HG03469 (cell line): ENCODE data around the gene PSMD13.

Source experiments
- ATAC-seq: cut with Tn5 transposase; IDR thresholded peaks from one replicate; pipeline ENCODE4 v1.9.1; 2021; ENCODE audit warnings: mild to moderate bottlenecking, moderate library complexity, moderate number of reproducible peaks; ENCODE audit not compliant: unreplicated experiment

The PSMD13 gene

DNA sequence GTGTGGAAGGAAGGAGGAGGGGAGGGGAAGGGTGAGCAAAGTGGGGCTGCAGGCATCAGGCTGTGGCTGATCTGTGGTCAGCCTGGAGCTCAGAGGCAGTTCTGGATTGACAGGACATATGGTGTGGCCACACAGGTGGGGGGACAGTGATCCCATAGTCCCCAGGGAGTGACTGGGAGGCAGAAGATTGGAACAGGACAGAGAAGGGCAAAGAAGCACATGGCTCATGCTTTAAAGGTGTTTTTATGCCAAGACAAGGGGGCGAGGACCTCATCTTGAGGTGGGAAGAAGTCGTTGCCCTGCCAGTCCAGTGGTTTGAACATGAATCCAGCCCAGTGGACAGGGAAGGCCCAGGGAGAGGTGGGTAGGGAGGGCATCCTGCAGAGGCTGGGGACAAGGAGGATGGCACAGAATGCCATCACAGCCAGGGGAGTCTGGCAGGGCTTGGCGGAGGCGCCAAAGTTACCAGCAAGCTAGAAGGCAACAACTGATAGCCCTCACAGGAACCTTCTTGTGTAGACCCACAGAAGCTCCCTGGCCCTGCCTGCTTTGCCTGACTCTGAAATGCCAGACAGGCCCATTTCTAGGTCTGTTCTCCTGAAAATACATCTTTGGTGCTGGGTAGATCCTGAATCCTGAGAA, 32.7 kb upstream of the PSMD13 start:
- ATAC-seq: no peak

DNA sequence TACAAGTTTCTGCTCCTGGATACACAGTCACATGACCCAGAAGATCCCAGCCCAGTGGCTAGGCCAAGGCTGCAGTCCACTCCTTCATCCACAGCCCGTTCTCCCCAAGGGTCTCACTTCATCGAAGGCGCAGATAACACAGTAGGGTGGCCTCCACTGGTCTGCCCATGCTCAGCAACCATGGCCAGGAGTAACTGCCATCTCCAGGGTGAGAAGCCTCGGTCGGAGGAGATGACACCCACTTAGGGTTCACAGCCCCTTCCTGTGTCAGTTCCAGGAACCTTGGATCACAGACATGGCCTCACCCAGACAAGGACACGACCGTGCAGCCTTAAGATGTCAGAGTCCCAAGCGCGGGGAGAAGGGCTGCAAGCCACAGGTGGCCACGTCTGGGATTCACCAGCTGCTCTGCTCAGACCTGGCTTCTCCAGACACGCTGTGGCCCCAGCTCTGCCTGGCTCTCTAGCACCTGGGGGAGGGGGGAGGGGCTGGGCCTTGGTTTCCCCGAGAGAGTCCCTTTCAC, 32.1 kb upstream of the PSMD13 start:
- no peak for ATAC-seq

DNA sequence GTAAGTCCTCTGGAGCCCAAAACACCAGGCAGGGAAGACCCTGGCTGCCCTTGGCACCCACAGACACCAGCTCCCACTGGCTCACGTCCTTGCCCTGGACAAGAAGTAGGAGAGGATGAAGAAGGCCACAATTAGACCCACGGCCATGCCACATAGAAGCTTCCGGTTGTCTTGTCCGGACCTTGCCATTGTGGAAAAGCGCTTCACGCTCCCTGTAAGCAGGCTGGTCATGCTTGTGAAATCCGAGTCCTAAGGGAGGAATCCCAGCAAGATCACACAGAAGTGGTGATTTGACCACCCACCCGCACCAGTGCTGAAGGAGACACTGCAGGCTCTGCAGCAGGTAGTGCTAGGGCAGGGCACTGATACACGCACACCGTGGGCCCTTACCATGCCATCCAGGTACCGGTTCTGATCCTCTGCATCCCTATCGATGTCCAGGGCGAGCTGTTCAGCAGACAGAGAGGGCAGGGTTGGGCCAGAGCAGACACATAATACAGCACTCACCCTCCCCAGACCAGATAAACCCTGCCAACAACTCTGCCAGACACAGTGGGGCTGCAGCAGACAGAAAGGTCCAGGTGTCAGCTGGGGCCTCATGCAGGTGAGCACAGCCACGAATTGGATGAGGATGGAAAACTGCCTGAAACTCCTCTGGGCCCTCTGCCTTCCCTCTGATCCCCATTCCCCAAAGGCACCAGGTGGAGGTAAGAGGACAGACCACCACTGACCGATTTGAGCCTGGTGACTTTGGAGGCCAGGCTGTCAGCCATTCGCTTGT, 31.4 kb upstream of the PSMD13 start:
- ATAC-seq: no peak

DNA sequence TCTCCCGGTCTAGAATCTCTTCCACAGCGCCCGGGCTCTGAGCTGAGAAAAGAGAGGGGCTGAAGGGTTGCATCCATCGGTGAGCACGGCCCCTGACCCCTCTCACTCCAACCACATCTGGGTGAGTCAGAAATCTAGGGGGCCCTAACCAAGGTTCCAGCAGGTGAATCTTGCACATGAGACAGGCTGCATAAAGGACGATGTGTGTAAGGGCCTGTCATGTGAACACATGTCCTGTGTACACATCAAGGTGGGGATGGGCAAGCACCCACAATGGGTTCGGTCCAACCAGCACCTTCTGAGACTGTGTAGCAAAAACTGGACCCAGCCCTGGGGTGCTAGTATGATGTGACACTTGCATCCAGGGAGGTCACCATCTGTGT, 30.8 kb upstream of the PSMD13 start:
- no peak for ATAC-seq

DNA sequence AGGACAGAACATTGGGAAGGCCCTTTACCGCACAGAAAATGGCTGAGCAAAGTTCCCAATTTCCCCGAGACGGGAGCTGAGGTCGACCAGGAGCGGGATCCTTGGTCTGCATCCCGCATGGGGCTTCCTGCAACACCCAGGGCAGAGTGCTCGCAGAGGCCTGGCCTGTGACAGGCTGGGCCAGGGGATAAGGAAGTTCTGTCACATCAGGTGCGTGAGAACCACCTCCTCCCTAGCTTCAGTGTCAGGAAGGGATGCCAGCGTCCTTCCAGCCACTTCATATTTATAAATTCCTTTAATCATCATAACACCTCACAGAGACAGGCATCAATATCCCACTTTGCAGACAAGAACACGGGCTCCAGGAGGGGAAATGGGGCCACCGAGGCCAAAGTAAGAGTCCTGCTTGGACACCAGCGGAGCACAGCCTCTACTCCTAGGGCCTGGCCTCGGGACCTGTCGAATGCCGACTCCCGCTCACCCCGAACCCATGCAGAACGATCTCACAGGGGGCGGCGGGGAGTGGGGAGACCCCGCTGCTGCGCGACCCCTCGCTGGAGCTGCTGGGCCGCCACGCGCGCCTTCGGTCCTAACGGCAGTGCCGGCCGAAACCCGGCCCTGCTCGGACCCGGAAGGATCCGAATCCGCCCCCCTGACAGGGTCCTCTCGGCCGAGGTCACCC, 30.1 kb upstream of the PSMD13 start:
- no peak for ATAC-seq

DNA sequence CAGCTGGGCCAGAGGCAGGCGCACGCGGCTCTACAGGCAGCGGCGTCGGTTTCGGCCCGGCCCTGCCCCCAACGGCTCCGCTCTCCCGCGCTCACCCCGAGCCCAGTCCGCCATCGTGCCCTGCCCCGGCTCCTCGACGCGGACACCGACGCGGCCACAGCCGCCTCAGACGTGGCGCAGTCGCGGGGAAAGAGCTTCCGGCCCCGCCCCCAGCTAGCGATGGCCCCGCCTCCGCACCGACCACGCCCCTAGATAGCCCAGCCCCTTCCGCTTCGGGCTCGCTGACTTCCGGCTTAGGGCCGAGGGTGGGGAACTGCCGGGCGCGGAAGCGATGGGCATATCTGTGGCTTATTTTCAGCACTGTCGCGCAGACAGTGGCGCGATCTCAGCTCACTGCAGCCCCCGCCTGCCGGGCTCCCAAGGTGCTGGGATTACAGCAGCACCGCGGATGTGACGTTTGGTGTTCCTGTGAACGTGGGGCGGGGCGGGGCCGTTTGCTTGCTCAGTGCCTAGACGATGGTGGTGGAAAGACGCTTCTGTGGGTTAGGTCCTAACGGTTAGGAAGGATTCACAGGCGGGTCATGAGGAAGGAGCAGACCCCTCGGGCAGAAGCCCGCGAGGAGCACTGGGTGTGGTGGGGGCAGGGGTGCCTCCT, 29.4 kb upstream of the PSMD13 start, which contains the start of the genes BET1L and RIC8A:
Gene BET1L (minus strand): TSS at position 192 of the 655 bp plus-strand sequence. CDS start 78 bp downstream, at position 114.
Gene RIC8A (plus strand): TSS at position 501 of the 655 bp plus-strand sequence. CDS start 1,147 bp downstream, outside the sequence.
- ATAC-seq: peak; percentile 55

DNA sequence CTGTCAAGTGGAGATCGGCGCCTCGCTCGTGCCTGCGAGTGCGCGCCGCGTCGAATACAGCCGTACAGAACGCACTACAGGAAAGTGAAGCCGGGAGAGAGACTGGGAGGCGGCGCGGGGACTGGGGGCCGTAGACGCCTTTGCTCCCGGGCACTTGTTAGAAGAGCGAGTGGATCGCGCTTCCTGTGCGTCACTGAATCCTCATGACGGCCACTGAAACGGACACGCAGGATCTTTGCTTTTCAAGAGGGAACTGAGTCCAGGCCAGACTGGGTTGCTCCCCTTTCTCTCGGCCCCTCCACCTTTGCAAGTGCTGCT, 29.0 kb upstream of the PSMD13 start:
- no peak for ATAC-seq

DNA sequence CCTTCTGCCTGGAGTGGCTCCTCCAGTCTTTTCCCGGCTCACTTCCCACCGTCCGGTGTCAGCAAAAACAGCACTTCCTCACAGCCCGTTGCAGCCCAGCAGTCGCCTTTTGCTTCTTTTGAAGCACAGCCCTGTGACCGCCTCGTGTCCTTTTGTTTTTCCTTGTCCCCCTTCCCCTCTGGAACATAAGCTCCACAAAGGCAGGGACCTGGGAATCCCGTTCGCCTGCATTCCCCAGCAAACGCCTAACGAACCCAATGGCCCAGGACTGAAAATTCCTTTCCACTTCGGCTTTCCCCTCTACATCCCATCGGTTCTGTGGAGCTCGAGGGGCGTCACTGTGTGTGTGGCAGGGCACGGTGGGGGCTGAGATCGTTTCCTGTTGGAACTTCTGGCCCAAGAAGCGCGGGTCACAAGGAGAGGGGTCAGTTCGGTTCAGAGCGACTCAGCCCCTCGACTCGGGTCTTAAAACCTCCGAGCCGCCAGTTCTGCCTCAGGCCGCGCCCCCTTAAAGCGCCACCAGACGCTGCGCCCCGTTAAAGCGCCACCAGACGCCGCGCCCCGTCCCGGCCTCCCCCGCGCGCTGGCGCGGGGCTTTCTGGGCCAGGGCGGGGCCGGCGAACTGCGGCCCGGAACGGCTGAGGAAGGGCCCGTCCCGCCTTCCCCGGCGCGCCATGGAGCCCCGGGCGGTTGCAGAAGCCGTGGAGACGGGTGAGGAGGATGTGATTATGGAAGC, 28.4 kb upstream of the PSMD13 start:
- no peak for ATAC-seq

DNA sequence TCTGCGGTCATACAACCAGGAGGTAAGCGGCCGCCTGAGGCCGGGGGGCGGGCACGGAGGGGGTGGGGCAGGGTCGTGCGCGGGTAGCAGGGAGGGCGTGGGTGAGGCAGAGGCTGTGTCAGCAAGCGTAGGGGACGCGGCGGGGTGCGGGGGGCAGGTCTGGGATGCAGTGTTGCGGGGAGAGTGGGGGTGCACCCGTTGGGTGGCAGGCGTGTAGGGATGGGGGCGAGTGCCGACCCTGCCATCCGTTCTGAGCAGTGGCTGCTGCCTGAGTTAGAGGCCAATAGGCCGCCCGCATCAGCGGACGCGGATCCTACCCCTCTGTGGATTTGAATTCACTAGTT, 27.9 kb upstream of the PSMD13 start:
- no peak for ATAC-seq

DNA sequence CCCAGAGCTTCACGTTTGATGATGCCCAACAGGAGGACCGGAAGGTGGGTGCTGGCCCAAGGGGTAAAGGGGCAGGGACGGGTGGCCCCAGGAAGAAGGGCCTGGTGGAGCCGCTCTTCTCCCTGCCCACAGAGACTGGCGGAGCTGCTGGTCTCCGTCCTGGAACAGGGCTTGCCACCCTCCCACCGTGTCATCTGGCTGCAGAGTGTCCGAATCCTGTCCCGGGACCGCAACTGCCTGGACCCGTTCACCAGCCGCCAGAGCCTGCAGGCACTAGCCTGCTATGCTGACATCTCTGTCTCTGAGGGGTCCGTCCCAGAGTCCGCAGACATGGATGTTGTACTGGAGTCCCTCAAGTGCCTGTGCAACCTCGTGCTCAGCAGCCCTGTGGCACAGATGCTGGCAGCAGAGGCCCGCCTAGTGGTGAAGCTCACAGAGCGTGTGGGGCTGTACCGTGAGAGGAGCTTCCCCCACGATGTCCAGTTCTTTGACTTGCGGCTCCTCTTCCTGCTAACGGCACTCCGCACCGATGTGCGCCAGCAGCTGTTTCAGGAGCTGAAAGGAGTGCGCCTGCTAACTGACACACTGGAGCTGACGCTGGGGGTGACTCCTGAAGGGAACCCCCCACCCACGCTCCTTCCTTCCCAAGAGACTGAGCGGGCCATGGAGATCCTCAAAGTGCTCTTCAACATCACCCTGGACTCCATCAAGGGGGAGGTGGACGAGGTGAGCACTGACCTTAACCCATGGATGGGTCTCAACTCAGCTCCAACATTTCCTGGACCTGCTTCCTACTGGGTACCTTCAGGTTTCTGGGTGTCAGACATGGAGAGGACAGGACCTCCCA, 27.3 kb upstream of the PSMD13 start:
- ATAC-seq: no peak

DNA sequence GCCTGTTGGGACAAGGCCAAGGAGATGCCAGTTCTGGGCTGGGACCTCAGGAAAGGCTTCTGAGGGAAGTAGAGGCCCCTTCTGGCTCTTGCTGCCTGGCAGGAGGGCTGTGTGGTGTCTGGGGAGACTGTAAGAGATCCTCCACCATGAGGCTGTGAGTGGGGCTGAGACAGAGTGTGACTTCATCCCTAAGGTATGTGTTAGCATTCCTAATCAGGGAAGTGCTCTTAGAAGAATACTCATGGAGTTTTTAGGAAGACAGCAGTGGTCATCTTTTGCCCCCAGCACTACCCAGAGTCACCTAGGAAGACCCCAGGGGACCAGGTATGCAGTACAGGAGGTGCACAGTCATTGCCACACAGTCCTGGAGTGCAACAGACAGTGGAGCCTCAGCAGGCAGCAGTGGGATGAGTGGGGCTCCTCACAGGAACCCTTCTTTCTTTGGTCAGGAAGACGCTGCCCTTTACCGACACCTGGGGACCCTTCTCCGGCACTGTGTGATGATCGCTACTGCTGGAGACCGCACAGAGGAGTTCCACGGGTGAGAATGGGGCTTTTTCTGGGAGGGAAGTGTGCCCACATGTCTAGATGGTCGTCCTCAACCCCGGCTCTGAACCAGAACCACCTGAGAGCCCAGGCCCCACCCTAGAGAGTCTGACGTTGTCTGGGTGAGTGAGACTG, 26.5 kb upstream of the PSMD13 start:
- ATAC-seq: no peak

DNA sequence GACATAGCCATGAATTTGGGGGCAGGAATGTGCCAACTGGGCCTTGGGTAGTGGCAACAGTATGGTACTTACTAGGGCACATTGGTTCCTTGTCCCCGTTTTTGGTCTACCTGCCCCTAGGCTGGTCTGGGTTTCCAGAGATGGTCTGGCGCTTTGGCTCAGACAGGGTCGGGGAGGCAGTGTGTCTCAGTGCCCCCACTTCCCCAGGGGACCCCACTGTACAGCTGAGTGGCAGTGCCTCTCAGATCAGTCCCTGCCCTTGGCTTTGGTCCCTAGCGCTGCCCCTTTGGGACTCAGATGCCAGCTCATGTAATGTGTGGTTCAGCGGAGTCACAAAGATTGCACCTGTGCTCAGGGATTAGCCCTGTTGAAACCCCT, 26.0 kb upstream of the PSMD13 start:
- no peak for ATAC-seq

DNA sequence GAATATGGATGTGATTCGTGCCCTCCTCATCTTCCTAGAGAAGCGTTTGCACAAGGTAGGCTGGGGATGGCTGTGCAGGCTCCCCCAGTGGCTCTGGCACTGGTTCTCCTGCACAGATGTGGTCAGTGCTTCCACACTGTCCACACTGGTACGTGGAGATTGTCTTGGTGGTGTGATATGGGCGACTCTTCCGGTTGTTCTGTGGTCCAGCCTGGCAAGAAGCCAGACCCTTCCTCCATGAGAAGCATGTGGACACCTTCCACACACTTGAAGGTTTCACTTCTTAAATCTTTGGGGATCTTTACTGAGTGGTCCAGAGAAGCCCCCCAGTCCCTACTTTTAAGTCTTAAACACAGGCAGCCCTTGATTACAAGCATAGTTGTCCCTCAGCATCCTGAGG, 25.5 kb upstream of the PSMD13 start:
- no peak for ATAC-seq

DNA sequence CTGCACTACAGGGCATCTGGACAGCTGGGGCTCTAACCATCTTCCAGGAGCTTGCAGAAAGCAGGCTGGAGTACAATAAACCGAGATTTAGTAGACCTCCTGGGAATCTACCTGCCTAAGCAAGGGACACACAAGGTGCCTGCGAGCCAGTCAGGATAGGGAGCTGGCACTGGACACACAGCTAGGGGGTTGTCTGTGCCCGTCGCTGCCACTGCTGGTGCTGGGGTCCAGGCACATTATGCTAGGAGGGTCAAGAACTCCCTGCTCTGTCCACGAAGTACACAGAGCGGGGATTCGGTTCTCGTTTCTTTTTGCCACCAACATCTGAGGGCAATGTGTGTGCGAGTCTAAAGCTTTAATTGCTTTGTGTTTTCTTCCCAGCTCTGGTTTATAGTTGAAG, 25.0 kb upstream of the PSMD13 start:
- no peak for ATAC-seq

DNA sequence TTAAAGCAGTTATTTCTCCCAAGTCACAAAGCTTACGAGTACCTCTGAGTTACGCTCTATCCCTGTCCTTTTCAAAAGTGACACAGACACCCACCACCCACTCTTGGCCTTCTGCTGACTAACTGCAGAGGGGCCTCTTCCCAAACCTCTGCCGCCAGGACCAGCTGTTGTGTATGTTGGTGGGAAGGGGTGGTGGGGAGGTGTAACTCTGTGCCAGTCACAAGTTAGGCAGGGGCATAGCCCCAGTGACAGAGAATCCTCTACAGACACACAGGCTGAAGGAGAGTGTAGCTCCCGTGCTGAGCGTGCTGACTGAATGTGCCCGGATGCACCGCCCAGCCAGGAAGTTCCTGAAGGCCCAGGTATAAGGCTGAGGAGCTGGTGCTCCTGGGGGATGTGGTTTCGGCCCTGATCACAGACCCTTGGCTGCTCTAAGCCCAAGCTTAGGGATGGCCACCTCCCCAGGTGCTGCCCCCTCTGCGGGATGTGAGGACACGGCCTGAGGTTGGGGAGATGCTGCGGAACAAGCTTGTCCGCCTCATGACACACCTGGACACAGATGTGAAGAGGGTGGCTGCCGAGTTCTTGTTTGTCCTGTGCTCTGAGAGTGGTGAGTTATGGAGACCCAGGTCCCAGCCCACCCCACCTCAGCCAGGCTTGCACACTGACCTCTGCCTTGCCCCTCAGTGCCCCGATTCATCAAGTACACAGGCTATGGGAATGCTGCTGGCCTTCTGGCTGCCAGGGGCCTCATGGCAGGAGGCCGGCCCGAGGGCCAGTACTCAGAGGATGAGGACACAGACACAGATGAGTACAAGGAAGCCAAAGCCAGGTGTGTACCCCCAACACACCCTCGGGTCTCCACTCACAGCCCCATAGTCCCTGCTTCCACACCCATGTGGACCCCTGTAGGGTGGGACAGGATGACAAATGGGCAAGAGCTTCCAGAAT, 24.4 kb upstream of the PSMD13 start:
- ATAC-seq: no peak

DNA sequence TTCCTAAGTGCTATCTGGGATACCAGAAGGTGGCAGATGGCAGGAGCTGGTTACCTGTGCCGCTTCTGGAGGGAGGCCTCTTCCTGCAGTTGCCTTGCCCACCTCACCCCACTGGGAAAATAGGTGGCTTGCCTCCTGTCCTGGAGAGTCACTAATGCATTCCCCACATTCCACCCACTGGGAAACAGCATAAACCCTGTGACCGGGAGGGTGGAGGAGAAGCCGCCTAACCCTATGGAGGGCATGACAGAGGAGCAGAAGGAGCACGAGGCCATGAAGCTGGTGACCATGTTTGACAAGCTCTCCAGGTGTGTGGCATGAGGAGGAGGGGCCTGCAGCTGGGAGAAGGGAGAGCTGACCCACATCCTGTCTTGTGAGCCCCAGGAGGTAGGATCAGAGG, 23.7 kb upstream of the PSMD13 start:
- no peak for ATAC-seq

DNA sequence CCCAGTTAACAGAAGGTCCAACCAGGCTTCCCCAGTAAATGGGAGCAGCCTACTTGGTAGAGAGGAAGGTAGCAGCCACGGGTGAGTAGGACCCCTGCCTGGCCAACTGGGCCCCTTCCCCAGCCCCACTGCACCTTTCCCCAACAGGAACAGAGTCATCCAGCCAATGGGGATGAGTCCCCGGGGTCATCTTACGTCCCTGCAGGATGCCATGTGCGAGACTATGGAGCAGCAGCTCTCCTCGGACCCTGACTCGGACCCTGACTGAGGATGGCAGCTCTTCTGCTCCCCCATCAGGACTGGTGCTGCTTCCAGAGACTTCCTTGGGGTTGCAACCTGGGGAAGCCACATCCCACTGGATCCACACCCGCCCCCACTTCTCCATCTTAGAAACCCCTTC, 22.7 kb upstream of the PSMD13 start:
- ATAC-seq: no peak

DNA sequence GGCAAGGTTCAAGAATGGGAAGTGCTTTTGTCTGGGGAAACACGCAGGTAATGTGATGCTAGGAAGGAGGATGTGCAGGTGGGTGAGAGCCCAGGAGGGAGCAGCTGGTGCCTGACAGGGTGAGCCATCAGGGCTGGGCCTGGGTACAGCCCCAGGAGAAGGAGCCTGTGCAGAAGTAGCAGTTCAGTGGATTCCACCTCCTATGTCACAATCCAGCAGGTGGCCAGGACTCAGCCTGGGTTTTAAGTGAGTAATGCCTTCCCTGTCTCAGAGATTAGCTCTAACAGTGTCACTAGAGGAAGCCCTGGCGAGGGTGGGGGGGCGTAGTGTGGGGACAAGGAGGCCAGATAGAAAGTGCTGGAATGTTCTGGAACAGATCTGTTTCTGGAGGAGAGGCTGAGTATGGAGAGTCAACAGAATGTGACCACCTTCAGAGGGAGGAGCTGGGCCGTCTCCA, 21.2 kb upstream of the PSMD13 start:
- ATAC-seq: no peak
